GM23338 (cell line): Measurements from ENCODE around the gene LRMDA. TPM values are rescaled to one million over a fixed set of nuclear protein-coding genes. Genes with fewer than 3 reads are reported as not detected.
A peak's percentile ranks its signal among the peaks of the same experiment; 100 is the strongest.

Source experiments
- ATAC-seq: fragments of 200-7000 bp; cut with Tn5 transposase; 3 replicates; pipeline ENCODE4 v1.9.1; 2020
- DNase-seq: peaks from one replicate; pipeline ENCODE4 v3.0.0-alpha.2; 2015; ENCODE audit warnings: low spot score
- H2AFZ ChIP-seq: fragments of 200-600 bp; sonication (generic); 2 replicates; pipeline ENCODE4 v1.8.0; 2016; ENCODE audit warnings: antibody characterized with exemption, mild to moderate bottlenecking, moderate library complexity
- H3F3A ChIP-seq: fragments of 200-600 bp; sonication (generic); replicated peaks from 2 replicates; pipeline ENCODE4 v1.8.0; 2017; ENCODE audit warnings: antibody characterized with exemption, mixed run types, low read depth
- H3K27ac ChIP-seq: fragments of 200-600 bp; sonication (generic); 2 replicates; pipeline ENCODE4 v1.6.1; 2016; ENCODE audit warnings: low read depth
- H3K27me3 ChIP-seq: fragments of 200-600 bp; sonication (generic); 2 replicates; pipeline ENCODE4 v1.8.0; 2016; ENCODE audit warnings: mild to moderate bottlenecking, mixed run types, moderate library complexity; ENCODE audit not compliant: insufficient read depth
- H3K36me3 ChIP-seq: fragments of 200-600 bp; sonication (generic); 2 replicates; pipeline ENCODE4 v1.8.0; 2016; ENCODE audit warnings: mild to moderate bottlenecking; ENCODE audit not compliant: insufficient read depth
- H3K4me1 ChIP-seq: fragments of 200-600 bp; sonication (generic); 2 replicates; pipeline ENCODE4 v1.8.0; 2016; ENCODE audit warnings: mild to moderate bottlenecking, moderate library complexity; ENCODE audit not compliant: insufficient read depth
- H3K4me2 ChIP-seq: fragments of 200-600 bp; sonication (generic); 2 replicates; pipeline ENCODE4 v1.7.1; 2017; ENCODE audit warnings: mixed run types
- H3K4me3 ChIP-seq: fragments of 200-600 bp; sonication (generic); 2 replicates; pipeline ENCODE4 v1.6.1; 2016; ENCODE audit warnings: mixed run types
- H3K79me2 ChIP-seq: fragments of 200-600 bp; sonication (generic); replicated peaks from 2 replicates; pipeline ENCODE4 v1.8.0; 2017; ENCODE audit warnings: mild to moderate bottlenecking; ENCODE audit not compliant: insufficient read depth
- H3K9me2 ChIP-seq: fragments of 200-600 bp; sonication (generic); 2 replicates; pipeline ENCODE4 v1.8.0; 2017; ENCODE audit not compliant: insufficient read depth
- H4K20me1 ChIP-seq: fragments of 200-600 bp; sonication (generic); replicated peaks from 2 replicates; pipeline ENCODE4 v1.8.0; 2017; ENCODE audit warnings: mild to moderate bottlenecking; ENCODE audit not compliant: insufficient read depth
- H3K27ac Mint-ChIP-seq: 2 replicates; pipeline ENCODE4 v1.8.0; 2020; ENCODE audit warnings: inconsistent platforms, mild to moderate bottlenecking, moderate library complexity, mixed read lengths
- H3K27me3 Mint-ChIP-seq: 3 replicates; pipeline ENCODE4 v1.8.0; 2022; ENCODE audit warnings: low read depth, mild to moderate bottlenecking, moderate library complexity, mixed read lengths, inconsistent platforms; ENCODE audit not compliant: insufficient read depth, poor library complexity
- H3K36me3 Mint-ChIP-seq: 3 replicates; pipeline ENCODE4 v1.8.0; 2021; ENCODE audit warnings: low read depth, mild to moderate bottlenecking, inconsistent platforms, moderate library complexity, mixed read lengths
- H3K4me1 Mint-ChIP-seq: 3 replicates; pipeline ENCODE4 v1.8.0; 2020; ENCODE audit warnings: mild to moderate bottlenecking, inconsistent platforms, mixed read lengths
- H3K4me3 Mint-ChIP-seq: 3 replicates; pipeline ENCODE4 v1.8.0; 2021; ENCODE audit warnings: moderate library complexity, mild to moderate bottlenecking, inconsistent platforms, mixed read lengths
- H3K9me3 Mint-ChIP-seq: 3 replicates; pipeline ENCODE4 v1.8.0; 2020; ENCODE audit warnings: moderate library complexity, mild to moderate bottlenecking, inconsistent platforms, mixed read lengths
- CREB1 ChIP-seq: fragments of 250-450 bp; sonication (Bioruptor Pico); IDR thresholded peaks from 2 replicates; pipeline ENCODE4 v1.5.0; 2020; ENCODE audit warnings: low read depth, mild to moderate bottlenecking, moderate library complexity
- CTCF ChIP-seq, 2 experiments: fragments of 200-600 bp in 1 of 2; sonication (generic) in 1 of 2; conservative IDR thresholded peaks; 2 replicates each; pipeline versions ENCODE4 v1.5.1 to v1.6.1; 2016 to 2017; ENCODE audit warnings: antibody characterized with exemption in 2 of 2, low read depth in 2 of 2, mild to moderate bottlenecking in 2 of 2, moderate library complexity in 1 of 2
- EZH2 ChIP-seq: fragments of 200-600 bp; sonication (generic); IDR thresholded peaks from one replicate; pipeline ENCODE4 v1.8.0; 2017; ENCODE audit warnings: antibody characterized with exemption, mild to moderate bottlenecking, low read depth; ENCODE audit not compliant: unreplicated experiment
- JUNB ChIP-seq: IDR thresholded peaks from one replicate; pipeline ENCODE4 v1.6.1; 2016; ENCODE audit warnings: antibody characterized with exemption; ENCODE audit not compliant: unreplicated experiment
- NANOG ChIP-seq: IDR thresholded peaks from 2 replicates; pipeline ENCODE4 v1.6.1; 2016; ENCODE audit warnings: antibody characterized with exemption, borderline replicate concordance
- POLR2AphosphoS5 ChIP-seq: IDR thresholded peaks from 2 replicates; pipeline ENCODE4 v1.6.1; 2016; ENCODE audit warnings: antibody characterized with exemption, low read depth
- REST ChIP-seq: IDR thresholded peaks from one replicate; pipeline ENCODE4 v1.6.1; 2018; ENCODE audit warnings: antibody characterized with exemption; ENCODE audit not compliant: unreplicated experiment
- ZNF331 ChIP-seq: fragments of 250-450 bp; sonication (Bioruptor Pico); IDR thresholded peaks from 2 replicates; pipeline ENCODE4 v1.5.0; 2020; ENCODE audit warnings: low read depth, mild to moderate bottlenecking, moderate library complexity
- polyA plus RNA-seq: library from polyadenylated mRNA; unstranded; fragments of >200 nt; fragmentation: Nextera tagmentation; extraction: Ambion mirVana; gene quantifications from 2 replicates; pipeline ENCODE4 v1.2.1, GENCODE V29; 2016
- total RNA-seq: library from RNA; depleted of rRNA; stranded (reverse); fragments of >200 nt; shearing (Covaris generic); gene quantifications from 2 replicates; pipeline ENCODE4 v1.2.3, GENCODE V29; 2014

The LRMDA gene
- total and polyA plus RNA-seq, 2 experiments from 2014 or later = 0.90 to 1.8 TPM

GRCh38 chr10:76435157-76435556, 1003.7 kb downstream of the LRMDA start:
- H3F3A ChIP-seq = no peaks in the 10 kb centered on the region
- H3K4me2 ChIP-seq = no peak overlapping the region
- Mint-ChIP-seq H3K36me3 (no peaks in the 10 kb centered on the region), H3K27me3 (peaks cover 2% of the 10 kb centered on the region), H3K9me3 (no peaks in the 10 kb centered on the region), H3K4me3 (no peak overlapping the region), H3K27ac (no peak overlapping the region), H3K4me1 (peaks cover 35% of the 10 kb centered on the region)
- H3K36me3 ChIP-seq = no peaks in the 10 kb centered on the region
- H3K27me3 ChIP-seq = no peaks in the 10 kb centered on the region
- TF ChIP-seq REST = no peak
- peak in 1 of 2 experiments; percentile 25; a peak in 1 of 4 replicates for TF ChIP-seq CTCF (conservative IDR thresholded peaks at IDR 0.05; ENCODE audit: low read depth in 2 of 2)
- H3K4me3 ChIP-seq = no peak overlapping the region
- no peaks in the 10 kb centered on the region for H3K79me2 ChIP-seq
- no peak overlapping the region for H2AFZ ChIP-seq
- DNase-seq (no peak), ATAC-seq (no peak; the same call in 2 of the 3 replicates)
- H3K9me2 ChIP-seq = 0 out of 2 replicates have a peak, but pooled peaks cover 14% of the 10 kb centered on the region
- H3K4me1 ChIP-seq = peaks cover 12% of the 10 kb centered on the region
- no peak overlapping the region for H3K27ac ChIP-seq
- H4K20me1 ChIP-seq = no peaks in the 10 kb centered on the region

- Mint-ChIP-seq H3K27me3 (peaks cover 2% of the 10 kb centered on the region), H3K27ac (no peak overlapping the region), H3K36me3 (no peaks in the 10 kb centered on the region), H3K4me1 (peaks cover 23% of the 10 kb centered on the region), H3K4me3 (no peak overlapping the region), H3K9me3 (no peaks in the 10 kb centered on the region)
- H3K4me2 ChIP-seq = no peak overlapping the region
- H3K9me2 ChIP-seq = 0 out of 2 replicates have a peak, but pooled peaks cover 14% of the 10 kb centered on the region
- no peak for DNase-seq
- ATAC-seq = no peak
- no peak overlapping the region for H3K27ac ChIP-seq
- no peak overlapping the region for H2AFZ ChIP-seq
- H3K79me2 ChIP-seq = no peaks in the 10 kb centered on the region
- peaks cover 5% of the 10 kb centered on the region for H3K4me1 ChIP-seq
- H3F3A ChIP-seq = no peaks in the 10 kb centered on the region
- H3K4me3 ChIP-seq = no peak overlapping the region
- H4K20me1 ChIP-seq = no peaks in the 10 kb centered on the region
- no peaks in the 10 kb centered on the region for H3K27me3 ChIP-seq
- no peaks in the 10 kb centered on the region for H3K36me3 ChIP-seq
- no peak for TF ChIP-seq NANOG
- TF ChIP-seq ZNF331 (CRISPR knock-in tag) = no peak
- no peak for TF ChIP-seq CREB1 (CRISPR knock-in tag)
- TF ChIP-seq REST = no peak
- no peak for TF ChIP-seq EZH2
- no peak for TF ChIP-seq JUNB
- TF ChIP-seq POLR2AphosphoS5 = no peak
These were observed 1005.0 kb downstream of the LRMDA start for GRCh38 chr10:76436401-76436811.
